K562 (cell line): ENCODE data around the gene SLFN12. TPM values are rescaled to one million over a fixed set of nuclear protein-coding genes. Genes with fewer than 3 reads are reported as not detected.

ENCODE experiments used
- ATF3 ChIP-seq, 2 experiments: fragments of 450-650 bp in 1 of 2; sonication (generic) in 1 of 2; formaldehyde crosslinking in 1 of 2; IDR thresholded peaks in 1 of 2; conservative IDR thresholded peaks in 1 of 2; 2 replicates each; pipeline versions ENCODE4 v1.6.1 to v1.8.1; 2016 to 2023; ENCODE audit warnings: mild to moderate bottlenecking in 2 of 2, moderate library complexity in 2 of 2, inconsistent platforms in 1 of 2, missing genetic modification reagents in 1 of 2
- ATF7 ChIP-seq: fragments of 450-650 bp; IDR thresholded peaks from 2 replicates; pipeline ENCODE4 v1.7.1; 2014; ENCODE audit warnings: mild to moderate bottlenecking, moderate library complexity
- C11orf30 ChIP-seq: fragments of 450-650 bp; IDR thresholded peaks from 2 replicates; pipeline ENCODE4 v1.6.1; 2016; ENCODE audit warnings: low read depth, mild to moderate bottlenecking
- CTBP1 ChIP-seq: fragments of 450-650 bp; IDR thresholded peaks from 2 replicates; pipeline ENCODE4 v1.6.1; 2016; ENCODE audit warnings: borderline replicate concordance
- DPF2 ChIP-seq: fragments of 450-650 bp; IDR thresholded peaks from 2 replicates; pipeline ENCODE4 v1.6.1; 2016
- EZH2 ChIP-seq: IDR thresholded peaks from 2 replicates; pipeline ENCODE4 v1.6.1; 2012; ENCODE audit warnings: low read depth, mild to moderate bottlenecking, inconsistent platforms, low read length, borderline replicate concordance
- HNRNPLL ChIP-seq: fragments of 200-400 bp; formaldehyde crosslinking; IDR thresholded peaks from 2 replicates; pipeline ENCODE4 v1.6.1; 2017; ENCODE audit warnings: low read length, low read depth, mild to moderate bottlenecking; ENCODE audit not compliant: poor library complexity, severe bottlenecking
- JUND ChIP-seq, 2 experiments: IDR thresholded peaks; 2 replicates in 1 of 2; 3 replicates in 1 of 2; pipeline ENCODE4 v1.6.1; 2011; ENCODE audit warnings: borderline replicate concordance in 2 of 2, low read depth in 2 of 2, low read length in 2 of 2, improper control_type of control experiment in 1 of 2, missing biosample characterization in 1 of 2, missing genetic modification characterization in 1 of 2, missing genetic modification reagents in 1 of 2
- MAFG ChIP-seq: fragments of 450-650 bp; conservative IDR thresholded peaks from 2 replicates; pipeline ENCODE4 v1.6.1; 2016; ENCODE audit warnings: missing genetic modification characterization, missing compliant biosample characterization
- PATZ1 ChIP-seq: fragments of 250-450 bp; sonication (Bioruptor Pico); IDR thresholded peaks from 2 replicates; pipeline ENCODE4 v1.5.0; 2020; ENCODE audit warnings: mild to moderate bottlenecking, borderline replicate concordance
- RBM34 ChIP-seq: fragments of 200-400 bp; formaldehyde crosslinking; IDR thresholded peaks from 2 replicates; pipeline ENCODE4 v1.6.1; 2018; ENCODE audit warnings: low read length, borderline replicate concordance; ENCODE audit not compliant: insufficient read depth
- SAFB2 ChIP-seq: fragments of 200-400 bp; formaldehyde crosslinking; IDR thresholded peaks from 2 replicates; pipeline ENCODE4 v1.6.1; 2018; ENCODE audit warnings: borderline replicate concordance, low read length, low read depth, moderate library complexity; ENCODE audit not compliant: severe bottlenecking
- SMARCA4 ChIP-seq: fragments of 450-650 bp; IDR thresholded peaks from 2 replicates; pipeline ENCODE4 v1.6.1; 2016
- SNRNP70 ChIP-seq: fragments of 200-400 bp; formaldehyde crosslinking; optimal IDR thresholded peaks from 2 replicates; pipeline ENCODE3; 2017; ENCODE audit warnings: low read depth, low read length
- STAT5B ChIP-seq: fragments of 250-450 bp; sonication (Bioruptor Pico); IDR thresholded peaks from 2 replicates; pipeline ENCODE4 v1.8.0; 2021; ENCODE audit warnings: mild to moderate bottlenecking, inconsistent platforms
- TCF15 ChIP-seq: fragments of 250-450 bp; sonication (Bioruptor Pico); IDR thresholded peaks from 2 replicates; pipeline ENCODE4 v1.8.0; 2022; ENCODE audit warnings: moderate library complexity, mild to moderate bottlenecking, inconsistent platforms
- TEAD2 ChIP-seq: fragments of 450-650 bp; IDR thresholded peaks from 2 replicates; pipeline ENCODE4 v1.6.1; 2016; ENCODE audit warnings: missing genetic modification characterization, control low read depth, missing compliant biosample characterization
- TEAD4 ChIP-seq, 2 experiments: sonication (generic) in 1 of 2; formaldehyde crosslinking in 1 of 2; IDR thresholded peaks; 2 replicates each; pipeline versions ENCODE4 v1.6.1 to v1.8.0; 2012 to 2022; ENCODE audit warnings: borderline replicate concordance in 1 of 2, inconsistent platforms in 1 of 2, low read length in 1 of 2, mild to moderate bottlenecking in 1 of 2, missing genetic modification reagents in 1 of 2
- ZBTB8A ChIP-seq: fragments of 450-650 bp; IDR thresholded peaks from 2 replicates; pipeline ENCODE4 v1.6.1; 2018; ENCODE audit warnings: mild to moderate bottlenecking, moderate library complexity; ENCODE audit not compliant: partially characterized antibody
- polyA plus RNA-seq, 8 experiments: library from polyadenylated mRNA; depleted of rRNA in 4 of 8; stranded (reverse) in 5 of 8; unstranded in 3 of 8; fragments of >200 nt; fragmentation: Nextera tagmentation in 2 of 8; fragmentation: Illumina TruSeq in 1 of 8; extraction: Ambion mirVana in 2 of 8; extraction: Trizol in 1 of 8; gene quantifications; 2 replicates each; pipeline versions ENCODE4 v1.2.1 to v1.2.3, GENCODE V29; 2011 to 2014; ENCODE audit warnings: inconsistent platforms in 1 of 8, missing spikeins in 1 of 8
- total RNA-seq, 7 experiments: library from RNA; depleted of rRNA in 6 of 7; stranded (reverse); fragments of >200 nt in 6 of 7; fragmentation: Illumina TruSeq in 2 of 7; extraction: Trizol in 2 of 7; gene quantifications; 2 replicates each; pipeline versions ENCODE4 v1.2.1 to v1.2.3, GENCODE V29; 2011 to 2021; ENCODE audit warnings: low replicate concordance in 1 of 7

SLFN12 gene
- total and polyA plus RNA-seq, 9 of the 15 experiments (the other 6 are each of a cell fraction or from before 2014, with no cell fraction given), result 0.01 to 0.09 (median 0.07) TPM; not detected in 6

GRCh38 chr17:35433075-35433894, 985 bp upstream of the SLFN12 start (continued):
- TF ChIP-seq PATZ1 (CRISPR knock-in tag) (no peak), SNRNP70 (no peak), RBM34 (no peak), TEAD2 (tag) (peak; percentile 91; the same call in 1 of the 2 replicates), ATF3 (IDR thresholded peaks at IDR 0.05) (peak; percentile 97), ATF3 (CRISPR knock-in tag; conservative IDR thresholded peaks at IDR 0.05) (peak; percentile 90), ZBTB8A (no peak), C11orf30 (peak; percentile 52), SMARCA4 (0 out of 2 replicates have a peak, but pooled peaks have one; percentile 51), STAT5B (CRISPR knock-in tag) (no peak), CTBP1 (peak; percentile 23; the same call in 1 of the 2 replicates), MAFG (tag) (peak; percentile 61), HNRNPLL (peak; percentile 79), TCF15 (CRISPR knock-in tag) (no peak), TEAD4 (IDR thresholded peaks at IDR 0.05; ENCODE audit: low read length) (peak; percentile 86), TEAD4 (CRISPR knock-in tag; IDR thresholded peaks at IDR 0.05; ENCODE audit: borderline replicate concordance) (no peak), JUND (IDR thresholded peaks at IDR 0.05; ENCODE audit: borderline replicate concordance, low read depth, low read length) (peak; percentile 99), JUND (tag; IDR thresholded peaks at IDR 0.05; ENCODE audit: borderline replicate concordance, low read depth, low read length) (peak; percentile 99), ATF7 (0 out of 2 replicates have a peak, but pooled peaks have one; percentile 30), DPF2 (peak; percentile 30; the same call in 1 of the 2 replicates), SAFB2 (no peak), EZH2 (no peak)
